ENCODE measurements around the gene SLC8A2.
A peak's percentile ranks its signal among the peaks of the same experiment; 100 is the strongest.
"Not testable (repeated sequence)": the region's sequence is repeated elsewhere in the genome, so short reads cannot be mapped to it uniquely, and the experiment has no call there.

Gene SLC8A2

DNA sequence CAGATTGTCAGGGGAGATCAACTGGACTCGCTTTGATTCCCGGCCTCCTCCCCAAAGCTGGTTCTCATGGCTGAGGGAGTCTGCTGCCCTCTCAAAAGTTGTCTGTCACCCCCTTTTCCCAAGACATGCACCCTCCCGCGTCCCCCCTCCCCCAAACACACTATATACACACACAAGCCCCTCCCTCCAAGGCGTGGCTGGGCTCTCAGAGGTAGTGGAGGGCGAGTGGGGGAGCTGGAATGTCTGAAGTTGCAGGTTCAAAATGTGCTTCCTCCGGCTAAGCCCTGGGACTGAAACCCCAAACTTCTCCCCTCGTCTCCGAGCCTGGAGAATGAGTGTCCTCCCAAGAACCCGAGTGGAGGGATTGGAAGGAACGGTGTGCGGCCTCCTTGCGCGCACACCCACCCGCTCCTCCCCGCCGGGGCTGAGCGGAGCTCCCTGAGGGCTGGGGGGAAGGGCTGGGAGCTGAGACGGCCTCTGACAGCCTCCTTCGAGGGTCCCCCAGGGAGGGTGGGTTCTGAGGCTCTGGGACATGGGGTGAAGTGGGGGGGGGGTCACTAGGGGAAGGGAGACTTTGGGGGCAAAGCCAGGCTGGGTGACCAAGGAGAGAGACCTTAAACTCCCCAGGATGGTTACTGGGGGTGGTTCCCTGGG, 42.4 kb downstream of the SLC8A2 start:
- no peak for FAIRE-seq

DNA sequence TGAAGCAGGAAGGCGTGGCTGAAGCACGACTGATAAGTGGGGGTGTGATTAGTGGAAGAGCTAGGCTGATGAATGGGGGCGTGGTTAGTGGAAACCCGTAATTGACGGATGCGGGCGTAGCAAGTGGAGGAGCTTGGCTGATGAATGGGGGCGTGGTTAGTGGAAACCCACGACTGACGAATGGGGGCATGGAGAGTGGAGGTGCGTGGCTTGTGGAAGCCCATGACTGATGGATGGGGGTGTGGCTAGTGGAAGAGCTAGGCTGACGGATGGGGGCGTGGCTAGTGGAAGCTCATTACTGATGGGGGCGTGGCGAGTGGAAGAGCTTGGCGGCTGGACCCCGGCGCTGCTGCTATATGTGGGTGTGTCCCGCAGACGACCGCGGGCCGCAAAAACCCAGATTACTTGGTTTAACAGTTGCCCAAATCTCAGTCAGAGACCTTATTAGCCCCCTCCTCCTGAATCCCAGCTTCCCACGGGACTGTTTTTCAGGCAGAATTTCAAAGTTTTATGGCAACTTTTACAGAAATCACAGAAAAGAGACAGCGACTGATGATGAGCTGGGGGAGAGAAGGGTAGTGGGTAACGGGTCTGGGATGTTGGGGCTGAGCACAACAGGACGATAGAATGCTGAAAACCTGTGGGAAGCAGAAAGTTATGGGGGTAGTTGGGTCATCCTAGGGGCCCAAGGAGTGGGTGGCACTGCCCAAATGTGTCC, 43.4 kb downstream of the SLC8A2 start:
- peak; percentile 98 for FAIRE-seq

GRCh38 chr19:47427241-47428176, 44.2 kb downstream of the SLC8A2 start:
- FAIRE-seq: no peak

GRCh38 chr19:47423203-47423882, 48.4 kb downstream of the SLC8A2 start:
- no peak for FAIRE-seq

DNA sequence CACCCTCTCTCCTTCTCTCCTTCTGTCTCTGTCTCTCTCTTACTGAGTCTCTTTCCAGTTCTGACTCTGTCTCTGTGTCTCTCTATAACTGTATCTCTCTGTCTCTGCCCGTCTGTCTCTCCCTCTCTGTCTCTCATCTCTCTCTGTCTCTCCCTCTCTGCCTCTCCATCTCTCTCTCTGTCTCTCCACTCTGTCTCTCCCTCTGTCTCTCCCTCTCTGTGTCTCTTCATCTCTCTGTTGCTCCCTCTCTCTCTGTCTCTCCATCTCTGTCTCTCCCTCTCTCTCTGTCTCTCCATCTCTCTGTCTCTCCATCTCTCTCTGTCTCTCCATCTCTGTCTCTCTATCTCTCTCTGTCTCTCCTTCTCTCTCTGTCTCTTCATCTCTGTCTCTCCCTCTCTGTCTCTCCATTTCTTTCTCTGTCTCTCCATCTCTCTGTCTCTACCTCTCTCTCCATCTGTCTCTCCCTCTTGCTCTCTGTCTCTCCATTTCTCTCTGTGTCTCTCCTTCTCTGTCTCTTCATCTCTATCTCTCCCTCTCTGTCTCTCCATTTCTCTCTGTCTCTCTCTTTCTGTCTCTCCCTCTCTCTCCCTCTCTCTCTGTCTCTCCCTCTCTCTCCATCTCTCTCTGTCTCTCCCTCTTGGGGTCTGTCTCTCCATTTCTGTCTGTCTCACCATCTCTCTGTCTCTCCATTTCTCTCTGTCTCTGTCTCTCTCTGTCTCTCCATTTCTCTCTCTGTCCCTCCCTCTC, 49.1 kb downstream of the SLC8A2 start:
- no peak for FAIRE-seq

DNA sequence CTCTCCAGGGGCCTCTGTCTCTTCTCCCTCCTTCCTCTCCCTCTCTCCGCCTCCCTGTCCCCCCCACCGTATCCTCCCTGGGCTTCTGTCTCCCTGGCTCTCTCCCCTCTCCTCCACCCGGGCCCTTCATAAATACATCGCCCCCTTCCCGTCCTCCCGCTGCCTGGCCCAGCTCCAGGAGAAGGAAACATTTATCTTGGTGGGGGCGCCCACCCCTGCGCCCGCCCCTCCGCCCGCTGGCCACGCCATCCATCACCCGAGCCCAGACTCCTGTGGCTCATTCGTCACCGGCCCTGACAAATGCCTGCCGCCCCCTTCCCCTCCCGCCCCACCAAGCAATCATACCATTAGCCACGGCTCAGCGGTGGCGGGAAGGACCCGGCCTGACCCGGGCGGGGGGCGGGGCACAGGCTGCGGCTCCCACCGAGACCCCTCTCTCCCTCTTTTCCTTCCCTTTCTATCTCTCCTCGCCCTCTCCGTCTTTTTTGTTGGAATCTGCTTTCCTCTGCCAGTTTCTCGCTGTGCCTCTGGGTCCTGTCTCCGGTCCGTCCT, 49.8 kb downstream of the SLC8A2 start:
- no peak for FAIRE-seq

- no peak for FAIRE-seq
These were observed 50.4 kb downstream of the SLC8A2 start for GRCh38 chr19:47421244-47421786.

GRCh38 chr19:47419789-47420188, 51.9 kb downstream of the SLC8A2 start:
- FAIRE-seq: no peak

DNA sequence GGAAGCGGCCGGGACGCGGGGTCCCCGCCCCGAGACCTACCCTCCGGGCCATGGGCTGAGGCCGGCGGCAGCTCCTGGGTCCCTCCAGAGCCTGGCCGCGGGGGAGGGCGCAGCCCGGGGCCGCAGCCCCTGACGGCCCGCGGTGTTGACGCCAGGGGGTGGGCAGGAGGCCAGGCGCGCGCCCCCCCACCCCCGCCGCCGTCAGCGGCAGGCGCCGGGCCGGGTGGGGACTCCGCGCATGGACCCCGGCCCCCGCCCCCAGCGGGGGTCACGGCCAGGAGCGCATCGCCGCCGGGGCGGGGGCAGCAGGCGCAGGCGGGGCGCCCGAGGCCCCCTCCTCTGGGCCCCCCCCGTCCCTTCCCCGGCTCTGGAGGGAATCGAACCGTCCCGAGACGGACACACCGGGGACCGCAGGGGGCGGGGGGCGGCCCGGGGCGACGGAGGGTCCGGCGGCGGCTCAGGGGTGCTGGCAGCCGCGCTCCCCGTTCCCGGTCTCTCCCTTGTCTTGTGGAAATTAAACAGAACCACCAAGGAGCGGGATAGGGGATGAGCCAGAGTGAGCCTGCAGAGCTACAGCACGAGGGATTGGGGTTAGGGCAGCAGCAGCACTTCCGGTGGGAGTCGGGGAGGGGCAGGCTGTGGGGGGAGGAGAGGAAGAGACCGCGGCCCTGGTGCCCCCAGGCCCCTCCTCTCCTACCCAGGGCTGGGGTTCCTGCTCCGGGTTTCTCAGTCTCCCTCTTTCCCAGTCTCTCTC, 52.5 kb downstream of the SLC8A2 start, which contains the start of gene MEIS3:
TSS of gene MEIS3 (minus strand) at position 498 of the 754 bp plus-strand sequence. CDS start at position 52, 446 bp downstream.
- no peak for FAIRE-seq

- FAIRE-seq: no peak
These were observed 53.0 kb downstream of the SLC8A2 start for GRCh38 chr19:47418692-47419029.

DNA sequence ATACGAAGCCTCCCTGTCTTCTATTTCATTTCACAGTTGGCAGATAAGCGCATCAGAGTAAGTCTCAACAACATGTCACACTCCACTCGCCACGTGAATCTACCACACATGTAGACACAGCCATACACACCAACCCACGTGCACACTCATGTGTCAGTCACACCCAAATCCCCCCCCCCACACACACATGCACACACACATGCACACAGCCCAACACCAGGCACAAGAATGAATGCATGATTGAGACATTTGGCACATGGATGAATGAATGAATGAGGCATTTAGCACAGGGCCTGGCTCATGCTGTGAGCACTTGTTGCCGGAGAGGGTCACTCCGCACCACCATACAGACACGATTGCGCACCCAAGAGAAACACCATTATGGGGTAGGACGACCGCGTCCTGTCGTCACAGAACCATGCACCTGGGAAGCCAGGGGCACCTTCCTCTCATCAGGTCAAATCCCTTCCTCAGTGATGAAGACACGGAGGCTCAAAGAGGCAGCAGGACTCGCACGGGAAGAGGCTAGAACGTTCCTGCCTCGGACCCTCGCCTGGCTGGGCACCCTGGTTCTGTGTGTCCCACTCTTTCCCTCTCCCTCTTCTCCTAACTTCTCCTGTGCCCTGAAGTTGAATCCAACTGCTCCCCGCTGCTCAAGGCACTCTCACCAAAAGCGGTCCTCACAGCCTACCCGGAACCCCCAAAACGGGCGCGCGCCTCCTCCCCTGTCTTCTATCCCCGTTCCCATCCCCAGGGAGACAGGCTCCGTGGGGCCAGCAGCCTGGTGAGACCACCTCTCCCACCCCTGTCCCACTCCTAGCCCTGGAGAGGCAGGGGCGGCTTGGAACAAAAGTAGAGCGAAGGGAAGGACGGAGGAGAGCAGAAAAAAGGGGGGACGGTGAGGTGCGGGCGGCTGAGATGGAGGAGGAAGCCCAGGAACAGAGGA, 53.7 kb downstream of the SLC8A2 start:
- FAIRE-seq: no peak

DNA sequence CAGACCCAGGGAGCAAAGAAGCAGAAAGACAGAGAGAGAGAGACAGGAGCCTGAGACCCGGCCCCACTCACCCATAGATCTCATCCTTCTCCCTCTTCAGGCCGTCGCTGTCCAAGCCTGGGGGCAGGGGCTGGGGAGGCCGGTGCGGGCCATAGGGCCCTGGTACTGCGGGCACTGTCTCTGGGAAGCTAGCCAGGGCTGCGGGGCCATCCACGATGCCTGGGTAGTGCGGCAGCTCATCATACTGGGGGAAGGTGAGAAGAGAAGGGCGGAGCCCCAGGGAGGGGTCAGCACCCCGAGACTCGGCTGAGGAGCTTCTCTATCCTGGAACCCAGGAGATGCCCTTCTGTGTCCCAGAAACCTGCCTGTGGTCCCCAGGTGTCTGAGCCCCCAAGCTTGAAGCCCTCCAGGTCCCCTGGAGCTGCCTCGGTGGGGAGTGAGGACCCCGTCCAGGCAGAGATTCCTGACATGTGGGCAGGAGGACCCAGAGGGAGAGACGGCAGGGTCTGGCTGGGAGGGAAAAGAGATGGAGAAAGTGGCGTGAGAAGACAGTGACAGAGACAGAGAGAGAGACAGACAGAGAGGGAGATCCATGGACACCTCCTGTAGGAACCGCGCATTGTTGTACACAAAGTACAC, 54.5 kb downstream of the SLC8A2 start:
- no peak for FAIRE-seq

DNA sequence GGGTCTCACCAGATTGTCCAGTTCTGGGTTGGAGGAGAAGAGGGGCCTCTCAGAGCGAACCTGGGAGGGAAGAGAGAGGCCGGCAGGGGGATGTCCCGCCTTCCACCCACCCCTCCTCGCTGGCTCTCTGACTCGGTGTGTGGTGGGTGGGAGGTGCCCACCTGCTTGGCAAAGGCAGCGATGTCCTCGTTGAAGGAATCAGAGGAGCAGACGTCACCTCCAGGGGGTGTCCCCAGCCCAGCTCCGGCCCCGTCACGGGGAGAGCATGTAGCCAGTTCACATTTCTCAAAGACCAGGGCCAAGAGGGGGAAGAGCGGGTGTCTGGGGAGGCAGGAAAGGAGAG, 55.1 kb downstream of the SLC8A2 start:
- no peak for FAIRE-seq

DNA sequence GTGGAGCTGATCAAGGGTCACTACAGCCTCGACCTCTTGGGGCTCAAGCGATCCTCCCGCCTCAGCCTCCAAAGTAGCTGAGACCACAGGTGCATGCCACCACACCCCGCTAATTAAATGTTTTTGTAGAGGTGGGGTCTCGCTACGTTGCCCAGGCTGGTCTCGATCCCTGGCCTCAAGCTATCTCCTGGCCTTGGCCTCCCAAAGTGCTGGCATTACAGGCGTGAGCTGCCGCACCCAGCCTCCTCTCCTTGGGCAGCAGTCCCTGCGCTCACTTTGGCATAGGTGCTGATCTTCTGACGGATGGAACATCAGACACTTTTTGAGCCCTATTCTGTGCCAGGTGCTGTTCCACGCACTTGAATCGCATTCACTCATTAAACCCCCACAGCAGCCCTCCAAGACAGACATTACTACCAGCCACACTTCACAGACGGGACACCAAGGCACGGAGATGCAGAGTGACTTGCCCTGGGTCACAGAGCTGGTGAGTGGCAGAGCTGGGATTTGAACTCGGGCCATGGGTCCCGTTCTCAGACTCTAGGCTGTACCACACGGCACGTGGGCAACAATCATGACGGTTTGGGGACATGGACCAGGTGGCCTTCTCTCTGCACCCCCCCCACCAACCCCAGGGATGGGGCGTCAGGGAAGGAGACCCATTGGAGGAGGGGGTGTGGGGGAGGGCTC, 55.6 kb downstream of the SLC8A2 start:
- FAIRE-seq: no peak

DNA sequence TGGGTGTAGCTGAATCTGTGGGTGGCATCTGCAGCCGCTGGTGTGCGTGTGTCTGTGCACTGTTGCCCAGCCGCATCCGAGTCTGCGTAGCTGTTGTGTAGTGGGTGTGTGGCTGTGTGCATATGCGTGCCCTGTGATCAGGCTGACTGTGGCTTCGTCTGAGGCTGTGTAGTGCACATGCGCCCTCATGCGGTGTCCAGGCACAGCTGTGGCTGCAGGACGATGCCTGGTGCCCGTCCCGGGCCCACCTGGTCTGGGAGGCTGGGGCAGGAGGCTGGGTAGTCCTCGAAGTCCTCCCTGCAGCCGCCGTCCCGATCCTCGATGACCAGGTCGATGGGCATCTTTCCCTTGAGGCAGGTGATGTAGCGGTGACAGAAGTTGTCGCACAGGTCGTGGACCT, 57.2 kb downstream of the SLC8A2 start:
- no peak for FAIRE-seq

DNA sequence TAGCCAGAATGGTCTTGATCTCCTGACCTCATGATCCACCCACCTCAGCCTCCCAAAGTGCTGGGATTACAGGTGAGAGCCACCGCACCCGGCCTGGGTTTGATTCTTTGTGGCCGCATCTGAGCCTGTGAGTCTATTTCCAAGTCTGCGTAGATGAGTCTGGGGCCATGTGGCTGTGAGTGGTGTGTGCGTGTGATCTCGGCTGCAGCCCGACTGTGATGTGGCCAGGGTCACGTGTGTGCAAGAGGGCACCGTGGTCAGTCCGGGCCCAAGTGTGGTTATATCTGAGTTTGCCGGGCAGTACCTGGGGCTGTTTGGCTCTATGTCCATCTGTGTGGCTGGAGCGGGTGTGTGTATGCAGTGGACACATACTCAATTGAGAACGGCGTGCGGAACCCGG, 57.8 kb downstream of the SLC8A2 start:
- no peak for FAIRE-seq

DNA sequence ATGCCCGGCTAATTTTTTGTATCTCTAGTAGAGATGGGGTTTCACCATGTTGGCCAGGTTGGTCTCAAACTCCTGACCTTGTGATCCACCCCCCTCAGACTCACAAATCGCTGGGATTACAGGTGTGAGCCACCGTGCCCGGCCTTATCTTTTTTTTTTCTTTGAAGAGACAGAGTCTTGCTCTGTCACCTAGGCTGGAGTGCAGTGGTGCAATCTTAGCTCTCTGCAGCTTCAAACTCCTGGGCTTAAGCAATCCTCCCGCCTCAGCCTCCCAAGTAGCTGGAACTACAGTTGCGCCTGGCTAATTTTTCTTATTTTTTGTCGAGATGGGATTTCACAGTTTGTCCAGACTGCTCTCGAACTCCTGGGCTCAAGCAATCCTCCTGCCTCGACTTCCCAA, 60.0 kb downstream of the SLC8A2 start:
- not testable (repeated sequence) for FAIRE-seq

- FAIRE-seq: no peak
These were observed 60.6 kb downstream of the SLC8A2 start for GRCh38 chr19:47411101-47411500.
